ENCODE data around the gene SMC4. TPM values are rescaled to one million over a fixed set of nuclear protein-coding genes. Genes with fewer than 3 reads are reported as not detected.
A peak's percentile ranks its signal among the peaks of the same experiment; 100 is the strongest.

The SMC4 gene
- total RNA-seq, 1 experiment from 2014 or later = 58.0 TPM

- in situ Hi-C loops (cut with HindIII; ENCODE audit: low pct_unique_long_range_greater_than_20kb, low sequenced_read_pairs) = no loop called here
- DNase-seq (ENCODE audit: low read depth, low spot score) = no peak
Observed at GRCh38 chr3:160459450-160459970, 60.1 kb downstream of the SMC4 start.

DNA sequence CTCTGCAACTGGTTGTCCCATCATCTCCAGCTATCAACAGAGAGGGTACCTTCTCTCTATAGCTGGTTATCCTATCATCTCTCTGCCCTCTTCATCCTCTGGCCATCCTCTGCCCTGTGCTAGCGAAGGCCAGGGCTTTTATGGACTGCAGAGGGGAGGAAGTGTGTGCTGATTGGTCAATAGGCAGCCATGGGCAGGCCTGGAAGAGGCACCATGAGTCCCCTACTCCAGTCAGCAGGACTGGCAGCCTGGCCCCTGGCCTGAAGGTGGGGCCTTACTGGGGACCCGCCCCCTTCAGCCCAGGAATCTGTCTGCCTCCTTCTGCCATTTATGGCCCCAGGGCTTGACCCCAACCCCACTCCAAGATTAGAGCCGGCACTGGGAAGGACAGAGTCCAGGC is 60.6 kb downstream of the SMC4 start:
- in situ Hi-C loops (cut with HindIII; ENCODE audit: low pct_unique_long_range_greater_than_20kb, low sequenced_read_pairs) = no loop called here

DNA sequence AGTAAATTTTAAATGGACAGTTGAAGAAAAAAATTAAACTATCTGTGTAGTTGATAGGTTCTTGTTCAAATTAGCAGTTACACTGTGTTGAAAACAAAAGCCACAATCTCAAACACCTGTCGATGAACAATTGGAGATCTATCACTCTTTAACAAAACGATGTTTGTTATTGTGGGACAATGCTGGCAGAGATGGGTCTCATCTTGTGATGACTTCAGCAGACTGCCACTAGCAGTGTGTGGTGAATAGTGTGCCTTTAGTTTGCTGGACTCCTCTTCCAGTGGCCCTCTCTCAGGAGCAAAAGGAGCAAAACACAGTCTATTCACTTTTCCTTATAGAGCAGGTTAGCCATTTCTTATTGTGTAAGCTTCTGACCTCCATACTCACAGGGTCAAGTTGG is 64.9 kb downstream of the SMC4 start:
- DNase-seq (ENCODE audit: low read depth, low spot score) = peak; percentile 8
- in situ Hi-C loops (cut with HindIII; ENCODE audit: low pct_unique_long_range_greater_than_20kb, low sequenced_read_pairs) = no loop called here

More for the DNA sequence above, 60.6 kb downstream of the SMC4 start:
- no peak for DNase-seq (ENCODE audit: low read depth, low spot score)

- in situ Hi-C loops (cut with HindIII; ENCODE audit: low pct_unique_long_range_greater_than_20kb, low sequenced_read_pairs) = no loop called here
- DNase-seq (ENCODE audit: low read depth, low spot score) = no peak
Observed at GRCh38 chr3:160464971-160465370, 65.5 kb downstream of the SMC4 start.

- no peak for DNase-seq (ENCODE audit: low read depth, low spot score)
- in situ Hi-C loops (cut with HindIII; ENCODE audit: low pct_unique_long_range_greater_than_20kb, low sequenced_read_pairs) = no loop called here
Observed at GRCh38 chr3:160470181-160470580, 70.7 kb downstream of the SMC4 start.

DNA sequence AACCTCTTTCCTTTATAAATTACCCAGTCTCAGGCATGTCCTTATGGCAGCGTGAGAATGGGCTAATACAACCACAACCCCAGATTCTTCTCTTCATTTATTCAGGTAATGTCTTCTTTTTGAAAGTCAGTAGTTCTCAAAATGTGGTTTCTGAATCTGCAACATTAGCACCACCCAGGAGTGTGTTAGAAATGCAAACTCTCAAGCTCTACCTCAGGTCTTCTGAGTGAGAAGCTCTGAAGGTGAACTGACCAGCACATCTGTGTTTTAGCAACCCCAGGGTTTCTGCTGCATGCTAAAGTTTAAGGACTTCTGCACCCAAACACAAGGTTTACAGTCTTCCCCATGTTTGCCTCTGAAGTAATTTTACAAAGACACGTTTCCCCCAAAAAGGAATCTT is 72.4 kb downstream of the SMC4 start:
- DNase-seq (ENCODE audit: low read depth, low spot score) = no peak
- in situ Hi-C loops (cut with HindIII; ENCODE audit: low pct_unique_long_range_greater_than_20kb, low sequenced_read_pairs) = no loop called here

DNA sequence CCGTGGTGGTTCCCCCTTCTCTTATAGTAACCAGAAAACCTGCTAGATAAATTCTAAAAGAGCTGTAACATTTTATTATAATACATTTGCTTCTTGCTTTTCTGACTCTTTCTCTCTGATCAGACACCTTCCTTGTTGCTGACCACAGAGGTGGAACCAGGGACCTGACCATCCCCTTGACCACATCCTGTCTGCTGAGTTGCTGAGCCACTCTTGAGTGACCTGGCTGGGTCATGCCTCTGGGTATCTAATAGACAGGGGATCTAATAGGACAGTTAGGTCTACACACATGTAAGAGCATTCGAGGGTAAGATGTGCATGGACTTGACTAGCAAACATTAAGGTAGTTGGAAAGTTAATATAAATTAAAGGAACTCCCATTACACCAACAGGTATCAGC is 72.9 kb downstream of the SMC4 start:
- in situ Hi-C loops (cut with HindIII; ENCODE audit: low pct_unique_long_range_greater_than_20kb, low sequenced_read_pairs) = no loop called here
- DNase-seq (ENCODE audit: low read depth, low spot score) = no peak

- no peak for DNase-seq (ENCODE audit: low read depth, low spot score)
Observed at GRCh38 chr3:160473221-160473620, 73.8 kb downstream of the SMC4 start.

GRCh38 chr3:160473978-160474377 is 74.5 kb downstream of the SMC4 start:
- in situ Hi-C loops (cut with HindIII; ENCODE audit: low pct_unique_long_range_greater_than_20kb, low sequenced_read_pairs) = no loop called here
- no peak for DNase-seq (ENCODE audit: low read depth, low spot score)

More at GRCh38 chr3:160473221-160473620, 73.8 kb downstream of the SMC4 start:
- in situ Hi-C loops (cut with HindIII; ENCODE audit: low pct_unique_long_range_greater_than_20kb, low sequenced_read_pairs) = no loop called here

DNA sequence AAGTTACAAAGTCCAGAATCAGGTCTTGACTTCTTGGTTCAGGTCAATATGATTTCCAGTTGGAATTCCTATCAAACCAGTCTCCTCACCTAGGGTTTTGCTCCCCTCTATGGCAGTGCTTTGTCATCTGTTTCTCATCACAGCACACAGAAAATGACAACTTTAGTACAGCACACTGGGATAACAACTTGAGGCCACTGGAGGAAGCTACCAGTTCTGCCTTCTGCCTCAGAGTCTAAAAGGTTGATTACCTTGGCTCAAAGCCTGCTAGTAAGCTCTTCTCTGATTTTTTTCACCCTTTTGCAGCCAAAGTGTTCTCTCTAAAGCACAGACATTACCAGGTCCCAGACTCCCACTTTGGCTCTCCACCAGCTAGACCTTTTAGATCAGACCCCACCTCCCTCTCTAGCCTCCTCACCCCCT is 75.0 kb downstream of the SMC4 start:
- DNase-seq (ENCODE audit: low read depth, low spot score) = no peak
- in situ Hi-C loops (cut with HindIII; ENCODE audit: low pct_unique_long_range_greater_than_20kb, low sequenced_read_pairs) = no loop called here

DNA sequence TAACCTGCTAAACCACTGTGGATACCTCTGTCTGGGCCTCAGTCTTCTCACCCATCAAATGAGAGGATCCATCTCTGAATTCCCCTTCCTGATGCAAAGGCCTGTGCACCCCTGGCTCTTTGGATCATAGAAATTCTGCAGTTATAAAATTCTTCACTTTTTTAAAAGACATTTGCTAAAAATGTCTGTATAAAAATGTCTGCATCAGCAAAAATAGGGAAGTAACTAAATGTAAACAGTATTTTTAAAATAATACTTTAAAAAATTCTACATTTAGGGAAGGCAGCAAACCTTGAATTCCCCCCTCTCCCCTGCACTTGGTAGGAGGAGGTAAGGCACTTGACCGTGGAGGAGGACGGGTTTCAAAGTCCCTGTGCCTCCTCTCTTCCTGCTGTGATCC is 75.7 kb downstream of the SMC4 start:
- no peak for DNase-seq (ENCODE audit: low read depth, low spot score)
- in situ Hi-C loops (cut with HindIII; ENCODE audit: low pct_unique_long_range_greater_than_20kb, low sequenced_read_pairs) = no loop called here

DNA sequence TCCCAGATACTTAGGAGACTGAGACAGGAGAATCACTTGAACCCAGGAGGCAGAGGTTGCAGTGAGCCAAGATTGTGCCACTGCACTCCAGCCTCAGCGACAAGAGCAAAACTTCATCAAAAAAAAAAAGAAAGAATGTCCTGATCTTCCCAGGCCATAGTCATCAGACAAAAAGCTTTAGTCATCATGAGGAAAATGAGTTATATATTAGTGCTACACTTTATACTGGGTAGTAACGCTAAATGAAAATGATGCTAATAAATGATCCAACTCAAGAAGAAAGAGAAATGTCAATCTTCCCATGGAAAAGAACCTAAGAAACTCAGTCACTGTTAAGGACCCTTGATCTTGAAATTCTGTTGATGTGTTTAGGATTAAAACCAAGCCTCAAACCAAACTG is 76.4 kb downstream of the SMC4 start:
- in situ Hi-C loops (cut with HindIII; ENCODE audit: low pct_unique_long_range_greater_than_20kb, low sequenced_read_pairs) = no loop called here
- DNase-seq (ENCODE audit: low read depth, low spot score) = no peak

- in situ Hi-C loops (cut with HindIII; ENCODE audit: low pct_unique_long_range_greater_than_20kb, low sequenced_read_pairs) = no loop called here
- no peak for DNase-seq (ENCODE audit: low read depth, low spot score)
Observed at GRCh38 chr3:160477750-160478149, 78.3 kb downstream of the SMC4 start.

DNA sequence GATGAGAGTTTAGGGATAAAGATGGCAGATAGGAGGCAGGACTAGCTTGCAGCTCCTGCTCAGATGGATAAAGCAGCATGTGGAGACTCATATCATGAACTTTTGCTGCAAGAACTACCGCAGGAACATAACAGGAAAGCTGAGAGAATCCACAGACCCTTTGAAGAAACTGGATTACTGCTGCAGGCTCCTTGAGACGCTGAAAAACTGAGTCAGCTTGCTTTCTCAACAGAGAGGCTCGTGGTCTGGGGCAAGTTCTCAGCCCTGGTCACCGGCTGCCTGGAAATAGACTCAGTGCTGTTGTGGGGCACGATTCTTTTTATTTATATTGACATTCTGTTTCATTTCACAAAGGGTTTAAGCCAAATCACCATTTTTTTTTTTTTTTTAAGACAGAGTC is 78.9 kb downstream of the SMC4 start:
- no peak for DNase-seq (ENCODE audit: low read depth, low spot score)
- in situ Hi-C loops (cut with HindIII; ENCODE audit: low pct_unique_long_range_greater_than_20kb, low sequenced_read_pairs) = no loop called here

DNA sequence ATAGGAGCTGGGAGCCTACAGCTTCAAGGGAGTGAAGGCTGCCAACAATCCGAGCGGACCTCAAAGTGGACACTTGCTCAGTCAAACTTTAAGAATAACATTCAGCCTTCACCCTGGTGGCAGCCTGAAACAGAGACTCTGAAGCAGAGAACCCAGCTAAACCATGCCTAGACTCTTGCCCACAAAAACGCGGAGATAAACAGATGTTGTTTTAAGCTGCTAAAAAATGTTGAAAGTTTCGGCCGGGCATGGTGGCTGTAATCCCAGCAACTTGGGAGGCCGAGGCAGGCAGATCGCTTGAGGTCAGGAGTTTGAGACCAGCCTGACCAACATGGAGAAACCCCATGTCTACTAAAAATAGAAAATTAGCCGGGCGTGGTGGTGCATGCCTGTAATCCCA is 79.9 kb downstream of the SMC4 start:
- in situ Hi-C loops (cut with HindIII; ENCODE audit: low pct_unique_long_range_greater_than_20kb, low sequenced_read_pairs) = no loop called here
- DNase-seq (ENCODE audit: low read depth, low spot score) = no peak

DNA sequence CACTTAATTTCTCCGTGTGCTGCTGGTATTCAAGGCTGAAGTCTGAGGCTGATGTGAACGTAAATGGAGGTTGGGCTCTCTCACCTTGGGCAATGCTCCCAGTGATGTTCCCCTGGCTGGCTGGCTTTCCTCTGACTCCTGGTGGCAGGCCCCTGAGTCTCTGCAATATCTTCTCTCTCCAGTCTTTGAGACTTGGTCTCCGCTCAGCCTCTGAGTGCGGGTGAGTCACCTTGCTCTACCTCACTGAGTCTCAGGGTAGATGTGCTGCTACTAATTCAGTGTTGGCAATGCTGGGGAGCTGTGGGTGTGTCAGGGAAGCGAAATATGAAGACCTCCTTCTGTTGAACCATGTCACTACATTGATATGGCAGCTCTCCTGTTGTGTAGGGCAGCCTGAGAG is 81.5 kb downstream of the SMC4 start:
- no peak for DNase-seq (ENCODE audit: low read depth, low spot score)
- in situ Hi-C loops (cut with HindIII; ENCODE audit: low pct_unique_long_range_greater_than_20kb, low sequenced_read_pairs) = no loop called here

GRCh38 chr3:160481856-160482255 is 82.4 kb downstream of the SMC4 start:
- no peak for DNase-seq (ENCODE audit: low read depth, low spot score)
- in situ Hi-C loops (cut with HindIII; ENCODE audit: low pct_unique_long_range_greater_than_20kb, low sequenced_read_pairs) = no loop called here

DNA sequence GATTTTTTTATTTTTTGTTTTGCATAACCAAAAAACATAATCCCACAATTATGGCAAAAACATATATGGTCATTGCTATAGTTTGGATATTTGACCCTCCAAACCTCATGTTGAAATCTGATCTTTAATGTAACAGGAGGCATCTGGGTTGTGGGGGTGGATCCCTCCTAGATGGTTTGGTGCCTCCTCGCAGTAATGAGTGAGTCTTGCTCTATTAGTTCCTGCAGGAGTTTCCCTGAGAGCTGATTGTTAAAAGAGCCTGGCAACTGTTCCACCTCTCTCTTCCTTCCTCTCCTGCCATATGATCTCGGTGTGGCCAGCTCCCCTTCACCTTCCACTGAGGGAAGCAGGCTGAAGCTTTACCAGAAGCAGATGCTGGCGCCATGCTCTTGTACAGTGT is 83.3 kb downstream of the SMC4 start:
- in situ Hi-C loops (cut with HindIII; ENCODE audit: low pct_unique_long_range_greater_than_20kb, low sequenced_read_pairs) = no loop called here
- DNase-seq (ENCODE audit: low read depth, low spot score) = no peak
